Inflammatory macrophage (primary cell): ENCODE measurements around the gene RAMACL.

Source experiments
- DNase-seq, 2 donors: peaks; one replicate each; pipeline ENCODE4 v3.0.0-alpha.2; 2020 to 2022

RAMACL gene

DNA sequence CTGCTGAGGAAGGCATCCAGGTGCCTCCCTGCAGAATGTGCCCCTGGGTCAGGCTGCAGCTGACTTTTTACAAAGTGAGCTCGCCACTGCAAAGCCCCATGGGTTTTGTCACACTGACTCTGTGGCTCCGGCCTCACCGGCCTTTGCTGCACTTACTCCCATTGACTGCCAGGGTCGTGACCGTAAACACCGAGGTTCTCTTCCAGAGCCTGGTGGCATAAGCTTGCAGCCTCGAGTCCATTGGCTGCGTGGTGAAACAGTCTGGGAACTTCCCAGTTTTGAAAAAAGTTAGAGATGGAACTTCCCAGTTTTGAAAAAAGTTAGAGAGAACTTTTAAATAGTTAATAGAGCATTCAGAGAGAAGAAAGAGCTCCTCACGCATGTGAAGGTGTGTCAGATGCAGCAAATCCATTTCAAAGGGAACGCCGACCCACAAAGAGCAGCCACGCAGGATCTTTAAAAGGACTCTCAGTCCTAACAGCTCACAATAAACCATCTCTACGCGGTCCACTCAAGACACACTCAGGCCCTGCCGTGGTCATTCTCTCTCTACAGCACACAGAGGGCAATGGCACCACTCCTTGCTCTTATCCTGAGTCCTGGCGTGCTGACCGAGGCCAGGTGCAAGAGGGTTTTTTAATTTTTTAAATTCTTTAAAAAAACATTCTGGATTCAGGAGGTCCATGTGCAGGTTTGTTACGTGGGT is 12.8 kb downstream of the RAMACL start:
- DNase-seq: peak; percentile 56 to 60

GRCh38 chr6:166572370-166573261 is 13.9 kb downstream of the RAMACL start:
- peak in 1 of 2 donors; percentile 21 for DNase-seq

DNA sequence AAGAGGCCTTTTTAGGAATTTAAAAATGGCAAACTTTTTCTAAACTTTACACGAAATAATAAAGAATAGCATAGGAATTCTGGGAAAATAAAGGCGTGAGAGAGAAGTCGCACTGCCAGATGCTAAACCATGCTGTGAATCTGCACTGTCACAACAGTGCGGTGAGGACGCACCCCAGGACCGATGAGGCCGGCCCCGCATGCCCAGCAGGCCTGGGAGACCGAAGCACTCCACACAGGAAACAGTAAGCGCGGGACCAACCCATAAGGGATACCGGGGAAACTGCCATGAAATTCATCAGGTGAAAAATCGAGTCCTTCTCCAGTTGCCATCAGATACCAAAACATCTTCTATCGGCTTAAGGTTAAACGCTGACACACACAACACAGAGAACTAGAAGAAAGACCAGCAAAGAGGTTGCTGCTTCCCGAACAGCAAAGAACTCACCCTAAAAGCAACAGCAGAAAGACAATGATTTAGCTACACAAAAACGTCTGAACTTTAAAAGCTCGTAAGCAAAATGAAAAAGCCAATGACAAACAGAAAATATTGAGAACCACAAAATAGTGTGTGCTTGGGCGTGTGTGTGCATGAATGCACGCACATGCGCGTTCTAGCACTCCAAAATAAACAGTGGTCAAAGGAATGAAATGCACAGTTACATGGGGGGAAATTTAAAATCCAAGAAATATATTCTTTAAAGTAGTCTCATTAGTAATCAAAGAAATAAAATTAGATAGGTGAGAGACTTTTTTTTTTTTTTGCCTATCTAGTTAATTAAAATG is 15.4 kb downstream of the RAMACL start:
- DNase-seq: no peak

DNA sequence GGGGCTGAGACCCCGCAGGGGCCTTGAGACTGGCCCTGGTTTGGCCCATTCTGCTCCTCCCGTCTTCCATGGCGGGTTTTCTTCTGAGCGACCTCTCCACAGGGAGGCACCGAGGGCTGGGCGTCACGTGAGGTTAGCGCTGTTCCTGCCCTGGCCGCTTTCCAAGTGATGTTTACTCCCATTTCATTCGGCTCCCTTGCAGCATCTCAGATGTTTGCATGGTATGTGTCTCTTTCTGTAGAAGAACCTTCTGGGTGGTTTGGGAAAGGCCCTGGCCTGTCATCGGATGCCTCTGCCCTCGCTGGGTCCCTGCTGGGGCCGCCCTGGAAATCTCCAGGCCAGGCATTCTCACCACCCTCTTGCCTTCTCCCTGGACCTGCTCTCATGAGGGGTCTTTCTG is 17.3 kb downstream of the RAMACL start:
- DNase-seq: no peak

GRCh38 chr6:166567813-166568212 is 18.7 kb downstream of the RAMACL start:
- DNase-seq: no peak

- DNase-seq: peak in 1 of 2 donors; percentile 17
Measured at GRCh38 chr6:166567107-166567506, 19.4 kb downstream of the RAMACL start.

- DNase-seq: no peak
Measured at GRCh38 chr6:166566026-166567011, 20.2 kb downstream of the RAMACL start.

GRCh38 chr6:166565084-166565967 is 21.2 kb downstream of the RAMACL start:
- DNase-seq: no peak

DNA sequence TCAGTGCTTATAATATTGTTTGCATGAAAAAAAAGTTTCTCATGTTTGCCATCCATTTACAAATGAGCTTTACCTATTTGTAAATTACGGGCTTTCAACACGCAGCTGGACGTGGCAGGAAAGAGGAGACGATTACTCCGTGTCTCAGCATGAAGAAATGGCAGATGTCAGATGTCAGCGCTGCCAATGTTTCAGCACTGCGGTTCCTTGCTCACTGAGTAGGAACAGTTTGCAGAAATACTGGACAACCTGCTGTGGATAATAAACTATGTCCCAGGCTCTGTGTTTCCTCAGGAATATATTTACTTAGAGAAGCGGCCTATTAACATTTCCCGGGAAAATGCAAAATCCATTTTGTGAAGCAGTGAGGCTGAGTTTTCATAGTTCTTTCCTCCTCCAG is 22.7 kb downstream of the RAMACL start:
- DNase-seq: no peak

GRCh38 chr6:166563200-166563599 is 23.3 kb downstream of the RAMACL start:
- DNase-seq: no peak

DNA sequence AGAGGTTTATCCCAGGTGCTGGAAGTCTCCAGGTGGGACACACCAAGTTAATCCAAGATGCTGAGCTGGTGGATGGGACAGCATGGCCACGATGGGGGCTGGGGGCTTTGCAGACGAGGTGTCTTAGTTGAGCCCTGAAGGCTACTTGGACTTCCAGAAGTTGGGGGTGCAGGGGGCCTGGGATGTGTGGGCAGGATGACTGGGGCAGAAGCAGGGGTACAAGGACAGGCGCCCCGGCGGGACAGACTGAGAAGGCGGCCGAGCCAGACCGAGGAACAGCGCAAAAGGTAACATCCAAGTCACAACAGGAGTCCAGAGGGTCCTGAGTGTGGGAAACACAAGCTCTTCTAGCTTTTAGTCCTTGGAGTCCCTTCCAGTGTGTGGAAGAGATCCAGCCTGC is 23.8 kb downstream of the RAMACL start:
- no peak for DNase-seq

DNA sequence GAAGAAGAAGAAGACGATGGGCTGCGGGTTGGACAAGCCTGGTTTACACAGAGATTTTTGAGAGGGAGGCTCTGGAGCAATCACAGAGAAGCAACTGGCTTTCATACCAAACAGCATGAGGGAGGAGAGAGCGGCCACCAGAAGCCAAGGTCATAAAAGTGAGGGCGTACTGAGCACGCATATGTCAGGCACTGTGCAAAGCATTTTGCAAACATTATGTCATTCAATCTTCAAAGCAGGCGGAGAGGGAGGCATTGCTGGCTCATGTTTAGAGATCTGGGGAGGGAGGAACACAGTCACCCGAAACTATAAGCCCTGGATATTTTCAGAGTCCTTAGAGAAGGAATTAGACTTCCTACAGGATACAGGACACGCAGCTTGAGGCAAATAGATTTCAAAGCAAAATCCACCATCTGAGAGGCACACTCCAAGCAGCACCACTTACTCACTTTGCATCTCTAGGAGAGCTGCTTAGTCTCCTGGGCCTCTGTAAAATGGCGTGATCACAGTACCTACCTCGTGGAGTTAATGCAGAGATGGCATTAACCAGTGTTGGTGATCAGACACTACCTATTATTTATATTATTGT is 24.6 kb downstream of the RAMACL start:
- no peak for DNase-seq

DNA sequence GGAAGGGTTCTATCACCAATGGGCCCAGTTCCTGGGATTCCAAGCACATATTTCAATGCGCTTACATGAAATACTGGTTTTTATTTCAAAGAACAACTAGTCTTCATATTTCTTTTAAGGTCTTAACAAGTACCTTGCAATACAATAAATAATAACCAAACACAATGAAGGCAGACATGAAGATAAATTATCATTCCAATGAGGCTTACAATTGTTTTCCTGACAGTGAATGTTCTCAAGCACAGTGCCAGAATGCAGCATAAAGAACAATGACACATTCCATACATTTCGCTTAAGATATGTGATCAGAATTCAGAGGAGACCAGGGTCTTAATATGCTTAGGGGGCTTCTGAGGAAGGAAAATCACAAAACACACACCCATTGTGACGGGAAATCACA is 26.3 kb downstream of the RAMACL start:
- DNase-seq: no peak

DNA sequence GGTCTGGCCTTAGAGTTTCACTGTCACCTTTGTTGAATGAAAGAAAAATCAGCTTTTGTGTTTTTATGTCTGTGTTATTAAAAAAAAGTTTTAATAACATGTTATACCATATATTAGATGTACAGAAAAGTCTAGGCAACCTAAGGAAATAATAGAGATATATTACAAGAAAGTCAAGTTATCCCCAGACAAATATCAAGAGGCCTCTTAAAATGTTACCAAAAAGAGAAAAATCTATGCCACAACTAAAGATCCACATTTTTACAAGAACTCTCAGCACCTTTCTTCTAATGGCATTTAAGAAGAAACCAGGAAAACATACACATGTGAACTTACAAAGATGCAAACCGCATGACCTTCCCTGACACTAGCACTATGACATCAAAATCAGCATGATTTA is 26.8 kb downstream of the RAMACL start:
- no peak for DNase-seq

DNA sequence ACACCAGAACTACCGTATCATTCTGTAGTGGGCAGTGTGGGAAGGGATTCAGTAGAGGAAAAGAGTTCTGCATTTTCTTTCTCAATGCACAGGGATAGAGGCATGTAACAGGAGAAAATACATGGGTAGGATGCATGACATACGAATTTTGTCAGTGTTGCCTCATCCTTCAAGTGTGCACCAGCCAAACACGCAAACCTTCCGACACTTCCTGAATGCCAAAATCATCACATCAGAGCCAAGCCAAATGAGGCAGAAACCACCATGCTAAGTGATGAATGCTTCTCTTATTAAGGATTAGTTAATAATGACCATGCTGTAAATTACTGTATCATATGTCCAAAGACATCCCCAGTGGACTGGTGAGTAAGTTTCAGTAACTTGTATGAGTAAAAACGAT is 27.3 kb downstream of the RAMACL start:
- DNase-seq: no peak

DNA sequence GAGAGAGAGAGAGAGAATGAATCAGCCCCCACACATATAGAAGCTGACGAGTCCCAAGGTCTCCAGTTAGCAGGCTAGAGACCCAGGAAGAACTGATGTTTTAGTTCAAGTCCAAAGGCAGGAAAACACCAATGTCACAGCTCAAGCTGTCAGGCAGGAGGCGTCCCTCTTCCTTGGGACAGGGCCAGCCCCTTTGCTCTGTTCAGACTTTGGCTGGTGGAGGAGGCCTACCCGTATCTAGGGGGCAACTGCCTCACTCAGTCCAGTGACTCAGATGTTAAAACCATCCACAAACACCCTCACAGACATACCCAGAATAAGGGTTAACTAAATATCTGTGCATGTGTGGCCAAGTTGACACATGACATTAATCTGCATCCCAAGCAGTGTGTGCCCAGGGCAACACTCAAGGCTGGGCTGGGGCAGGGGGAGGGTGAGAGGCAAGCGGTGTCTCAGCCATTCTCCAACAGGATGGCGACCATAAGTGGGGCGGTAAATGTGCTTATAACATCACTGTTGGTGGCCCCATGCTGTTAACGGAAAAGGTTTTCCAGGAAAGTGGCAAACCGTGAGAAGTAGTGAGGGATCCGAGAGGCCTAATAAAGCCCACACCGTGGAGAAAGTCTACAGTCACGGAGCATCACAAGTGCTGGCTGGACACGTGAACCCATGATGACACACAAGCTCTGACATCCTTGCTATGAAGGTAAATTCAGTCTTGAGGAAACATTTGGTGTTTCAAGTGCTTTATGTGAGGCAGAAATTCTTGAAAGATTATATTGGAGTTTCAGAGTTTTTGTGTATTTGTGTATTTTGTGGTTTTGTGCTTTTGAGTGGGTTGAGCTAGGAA is 28.1 kb downstream of the RAMACL start:
- no peak for DNase-seq

DNA sequence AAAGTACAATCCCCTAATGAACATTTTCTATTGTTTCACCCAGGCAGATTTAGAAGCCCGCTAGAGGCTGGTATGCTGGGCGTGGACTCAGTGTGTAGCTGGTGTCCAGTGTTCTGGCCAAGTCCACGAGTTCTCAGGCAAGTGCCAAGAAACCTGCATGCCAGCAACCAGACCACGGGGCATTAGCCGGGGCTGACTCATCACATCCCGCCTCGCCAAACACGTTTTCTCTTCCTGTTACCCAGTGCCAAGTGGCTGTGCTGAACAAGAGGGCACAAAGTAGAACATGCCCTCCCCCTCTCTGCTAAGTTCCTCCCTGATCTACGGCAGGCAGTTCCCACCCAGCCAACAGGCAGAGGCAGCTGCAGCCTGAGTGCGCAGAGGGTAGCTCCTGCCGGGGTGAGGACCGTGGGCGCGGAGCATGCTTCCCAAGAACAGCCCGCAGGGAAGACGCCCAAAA is 29.6 kb downstream of the RAMACL start:
- DNase-seq: peak; percentile 82 to 83

DNA sequence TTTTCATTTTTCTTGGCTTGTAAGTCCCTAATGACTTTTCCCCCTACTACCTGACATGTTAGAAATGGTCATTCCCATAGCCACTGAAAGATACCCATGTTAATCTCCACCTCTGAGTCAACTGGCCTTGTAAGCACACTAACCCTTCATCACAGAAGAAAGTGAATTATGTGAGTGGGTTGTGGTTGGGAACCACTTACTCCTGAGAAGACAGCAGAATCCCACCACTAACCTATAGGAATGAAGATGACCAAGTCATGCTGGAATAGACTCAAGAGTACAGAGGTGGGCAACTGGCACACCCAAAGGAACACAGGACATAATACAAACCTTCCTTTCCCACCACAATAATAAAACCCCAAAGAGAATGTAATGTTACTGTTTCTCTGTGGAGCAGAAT is 30.1 kb downstream of the RAMACL start:
- no peak for DNase-seq

- DNase-seq: no peak
Measured at GRCh38 chr6:166555086-166555485, 31.4 kb downstream of the RAMACL start.
